HG03439 (cell line): ENCODE measurements around the gene PTH.

Experiments used
- ATAC-seq: cut with Tn5 transposase; IDR thresholded peaks from one replicate; pipeline ENCODE4 v1.9.1; 2021; ENCODE audit warnings: mild to moderate bottlenecking, moderate library complexity; ENCODE audit not compliant: unreplicated experiment

PTH gene

DNA sequence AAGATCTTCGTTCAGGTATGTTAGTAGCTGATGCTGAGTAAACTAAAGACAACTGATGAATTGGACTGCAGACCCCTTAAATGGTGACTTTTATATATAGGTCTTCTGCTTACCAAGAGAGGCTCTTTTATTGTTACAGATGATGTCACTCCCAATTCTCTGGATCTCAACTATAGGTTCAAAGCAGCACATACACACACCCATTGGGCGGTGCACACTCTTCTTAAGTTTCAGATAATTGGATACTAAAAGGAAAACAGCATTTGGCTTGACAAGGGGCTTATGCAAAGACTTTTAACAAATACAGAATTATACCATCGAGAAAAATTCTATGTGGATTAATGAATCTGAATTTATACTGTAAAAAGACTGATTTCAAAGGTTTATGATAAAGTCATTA, at the start of gene PTH:
Gene PTH (minus strand): TSS at position 69 of the 400 bp plus-strand sequence. CDS start 3,142 bp downstream, outside the sequence.
- ATAC-seq, result no peak

DNA sequence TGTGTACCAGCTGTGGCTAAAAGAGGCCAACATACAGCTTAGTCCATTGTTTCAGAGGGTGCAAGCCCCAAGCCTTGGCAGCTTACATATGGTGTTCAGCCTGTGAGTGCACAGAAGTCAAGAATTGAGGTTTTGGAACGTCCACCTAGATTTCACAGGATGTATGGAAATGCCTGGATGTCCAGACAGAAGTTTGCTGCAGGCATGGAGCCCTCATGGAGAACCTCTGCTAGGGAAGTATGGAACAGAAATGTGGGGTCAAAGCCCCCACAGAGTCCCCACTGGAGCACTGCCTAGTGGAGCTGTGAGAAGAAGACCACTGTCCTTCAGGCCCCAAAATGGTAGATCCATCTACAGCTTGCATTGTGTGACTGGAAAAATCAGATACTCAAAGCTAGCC, 42.2 kb upstream of the PTH start:
- ATAC-seq, result no peak

DNA sequence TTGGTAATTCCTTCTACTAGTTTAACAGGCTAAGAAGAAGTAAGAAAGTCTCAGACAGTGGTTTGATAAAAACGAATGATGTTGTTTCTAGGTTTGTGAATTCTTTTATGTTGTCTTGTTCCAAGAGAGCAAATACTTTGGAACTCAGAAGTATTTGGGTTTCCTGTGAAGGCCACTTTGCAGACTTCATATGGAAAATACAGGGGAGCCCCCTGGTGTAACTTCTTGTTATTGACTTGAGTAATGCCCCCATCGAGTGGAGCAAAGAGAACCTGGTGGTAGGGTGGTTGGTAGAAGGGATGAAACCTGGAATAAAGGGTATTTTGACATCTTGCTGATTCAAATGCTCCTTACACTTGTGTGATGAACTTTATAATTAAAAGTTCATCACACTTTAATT, 40.0 kb upstream of the PTH start:
- no peak for ATAC-seq

DNA sequence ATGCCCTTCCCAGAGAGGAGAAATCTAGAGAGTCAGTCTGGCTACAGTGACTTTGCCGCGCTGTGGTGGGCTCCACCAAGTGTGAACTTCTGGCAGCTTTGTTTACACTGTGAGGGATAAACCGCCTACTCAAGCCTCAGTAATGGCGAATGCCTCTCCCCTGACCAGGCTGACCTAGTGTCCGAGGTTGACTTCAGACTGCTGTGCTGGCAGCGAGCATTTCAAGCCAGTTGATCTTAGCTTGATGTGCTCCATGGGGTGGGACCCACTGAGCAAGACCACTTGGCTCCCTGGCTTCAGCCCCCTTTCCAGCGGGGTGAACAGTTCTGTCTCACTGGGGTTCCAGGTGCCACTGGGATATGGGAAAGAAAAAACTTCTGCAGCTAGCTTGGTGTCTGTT, 38.6 kb upstream of the PTH start:
- ATAC-seq, result no peak

DNA sequence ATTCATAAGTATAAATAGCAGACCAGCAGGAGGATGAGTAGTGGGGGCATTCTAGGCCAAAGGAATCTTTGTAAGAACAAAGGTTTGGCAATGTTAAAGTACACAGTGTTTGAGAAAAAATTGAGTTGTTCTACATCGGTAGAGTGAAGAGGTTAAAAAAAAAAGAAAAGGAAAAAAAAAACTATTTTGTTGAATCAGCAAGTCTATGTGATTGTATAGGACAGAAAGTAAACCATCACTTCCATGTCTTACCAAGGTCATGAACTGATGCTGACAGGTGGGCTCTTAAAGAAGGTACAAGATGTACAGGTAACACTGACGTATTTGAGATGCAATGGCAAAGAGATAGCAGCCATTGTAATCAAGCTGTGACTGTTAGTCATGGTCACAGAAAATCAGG, 29.5 kb upstream of the PTH start:
- no peak for ATAC-seq

DNA sequence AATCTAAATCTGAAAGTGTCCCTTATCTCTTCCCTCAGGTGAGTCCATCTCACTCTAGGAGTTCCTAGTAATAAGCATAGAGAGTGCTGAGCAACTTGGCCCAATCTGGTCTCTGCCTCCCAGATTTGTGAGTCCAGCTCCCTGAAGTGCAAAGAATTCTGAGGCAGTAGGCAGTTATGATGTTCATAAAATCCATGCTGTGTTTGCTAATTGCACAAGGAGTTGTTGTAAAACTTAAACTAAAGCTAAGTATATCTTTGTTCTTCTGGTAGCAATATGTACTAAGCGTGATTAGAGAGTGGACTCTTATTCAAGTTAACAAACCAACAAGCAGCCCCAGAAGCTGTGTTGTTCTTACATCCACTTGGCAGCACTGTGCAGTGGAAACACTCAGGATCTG, 7.6 kb upstream of the PTH start:
- no peak for ATAC-seq

DNA sequence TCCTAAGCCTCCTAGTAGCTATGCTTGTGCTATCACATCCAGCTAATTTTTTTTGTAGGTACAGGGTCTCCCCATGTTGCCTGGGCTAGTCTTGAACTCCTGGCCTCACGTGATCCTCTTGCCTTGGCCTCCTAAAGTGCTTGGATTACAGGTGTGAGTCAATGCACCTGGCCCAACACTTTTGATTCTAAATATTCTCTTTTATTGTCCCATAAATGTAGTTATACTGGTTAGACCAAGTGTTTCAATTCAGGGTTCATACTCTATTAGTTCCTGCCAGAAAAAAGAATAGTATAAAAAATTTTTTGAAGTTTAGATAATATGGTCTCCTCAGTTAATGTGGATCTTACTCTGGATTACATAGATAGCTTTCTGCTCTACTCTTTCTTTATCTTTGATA, 6.7 kb upstream of the PTH start:
- ATAC-seq, result no peak

DNA sequence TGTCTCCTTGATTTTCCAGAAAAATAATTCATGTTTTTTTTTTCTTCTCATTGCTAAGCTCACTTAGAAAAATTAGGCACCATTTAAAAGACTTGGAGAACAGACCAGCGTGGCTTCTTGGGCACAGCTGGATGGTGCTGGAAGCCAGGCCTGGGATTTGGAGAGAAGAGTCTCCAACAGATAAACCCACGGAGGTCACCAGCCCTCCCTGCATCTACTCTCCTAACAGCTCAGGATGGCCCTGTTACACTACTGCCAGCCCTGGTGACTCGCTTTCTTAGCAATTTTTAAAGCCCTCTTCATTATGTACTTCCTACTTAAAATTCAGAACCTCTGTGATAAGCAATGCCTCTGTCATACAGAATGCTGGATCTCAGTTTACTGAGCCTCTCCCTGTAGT, 1.7 kb downstream of the PTH start:
- no peak for ATAC-seq

DNA sequence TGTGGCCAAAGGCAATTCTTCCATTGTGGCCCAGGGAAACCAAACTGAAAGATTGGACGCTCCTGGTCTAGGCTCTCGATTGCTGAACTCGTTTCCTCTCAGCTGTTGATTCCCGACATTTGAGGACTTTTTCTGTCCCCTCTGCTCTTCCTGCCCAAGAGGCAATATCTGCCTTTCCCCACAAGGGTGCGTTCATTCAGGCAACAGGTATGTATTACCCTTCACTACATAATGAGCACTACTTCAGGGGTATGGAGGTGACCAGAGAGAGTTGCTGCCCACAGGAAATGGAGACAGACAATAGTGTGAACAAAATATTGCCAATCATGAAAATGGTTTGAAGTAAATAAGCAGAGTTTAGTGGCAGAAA, 8.2 kb downstream of the PTH start:
- ATAC-seq, result peak; percentile 58

DNA sequence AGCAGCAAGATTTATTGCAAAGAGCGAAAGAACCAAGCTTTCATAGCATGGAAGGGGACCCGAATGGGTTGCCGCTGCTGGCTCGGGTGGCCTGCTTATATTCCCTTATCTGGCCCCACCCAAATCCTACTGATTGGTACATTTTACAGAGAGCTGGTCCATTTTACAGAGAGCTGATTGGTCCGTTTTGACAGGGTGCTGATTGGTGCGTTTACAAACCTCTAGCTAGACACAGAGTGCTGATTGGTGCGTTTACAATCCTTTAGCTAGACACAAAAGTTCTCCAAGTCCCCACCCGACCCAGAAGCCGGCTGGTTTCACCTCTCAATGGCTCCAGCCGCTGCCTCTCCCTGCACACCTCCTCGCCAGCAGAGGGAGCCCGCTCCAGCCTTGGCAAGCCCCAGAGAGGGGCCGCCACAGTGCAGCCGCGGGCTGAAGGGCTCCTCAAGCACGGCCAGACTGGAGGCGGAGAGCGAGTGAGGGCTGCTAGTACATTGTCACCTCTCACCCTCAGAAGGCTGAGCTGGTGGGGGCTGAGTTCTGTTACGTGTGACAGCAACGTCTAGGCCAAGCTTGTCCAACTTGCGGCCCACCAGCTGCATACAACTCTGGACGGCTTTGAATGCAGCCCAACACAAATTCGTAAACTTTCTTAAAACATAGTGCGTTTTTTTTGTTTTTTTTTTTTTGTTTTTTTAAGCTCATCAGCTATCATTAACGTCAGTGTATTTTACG, 8.7 kb downstream of the PTH start:
- ATAC-seq, result peak; percentile 95

DNA sequence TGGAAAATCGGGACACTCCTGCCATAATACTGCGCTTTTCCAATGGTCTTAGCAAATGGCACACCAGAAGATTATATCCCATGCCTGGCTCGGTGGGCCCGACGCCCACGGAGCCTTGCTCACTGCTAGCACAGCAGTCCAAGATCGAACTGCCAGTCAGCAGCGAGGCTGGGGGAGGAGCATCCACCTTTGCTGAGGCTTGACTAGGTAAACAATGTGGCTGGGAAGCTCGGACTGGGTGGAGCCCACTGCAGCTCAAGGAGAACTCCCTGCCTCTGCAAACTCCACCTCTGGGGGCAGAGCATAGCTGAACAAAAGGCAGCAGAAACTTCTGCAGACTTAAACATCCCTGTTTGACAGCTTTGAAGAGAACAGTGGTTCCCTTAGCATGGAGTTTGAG, 15.6 kb downstream of the PTH start:
- no peak for ATAC-seq

DNA sequence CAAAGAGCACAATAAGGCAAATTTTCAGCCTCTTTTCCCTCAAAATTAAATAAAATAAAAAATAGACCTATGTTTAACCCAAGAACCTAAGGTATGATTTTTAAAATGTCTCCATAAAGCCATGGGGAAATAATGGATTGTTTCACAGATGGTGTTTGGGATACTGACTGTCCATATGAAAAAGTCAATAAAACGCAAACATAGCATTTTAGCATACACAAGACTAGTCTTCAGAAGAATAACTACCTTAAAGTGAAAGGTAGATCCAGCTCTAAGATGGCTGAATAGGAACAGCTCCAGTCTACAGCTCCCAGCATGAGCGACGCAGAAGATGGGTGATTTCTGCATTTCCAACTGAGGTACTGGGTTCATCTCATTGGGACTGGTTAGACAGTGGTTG, 16.1 kb downstream of the PTH start:
- no peak for ATAC-seq

DNA sequence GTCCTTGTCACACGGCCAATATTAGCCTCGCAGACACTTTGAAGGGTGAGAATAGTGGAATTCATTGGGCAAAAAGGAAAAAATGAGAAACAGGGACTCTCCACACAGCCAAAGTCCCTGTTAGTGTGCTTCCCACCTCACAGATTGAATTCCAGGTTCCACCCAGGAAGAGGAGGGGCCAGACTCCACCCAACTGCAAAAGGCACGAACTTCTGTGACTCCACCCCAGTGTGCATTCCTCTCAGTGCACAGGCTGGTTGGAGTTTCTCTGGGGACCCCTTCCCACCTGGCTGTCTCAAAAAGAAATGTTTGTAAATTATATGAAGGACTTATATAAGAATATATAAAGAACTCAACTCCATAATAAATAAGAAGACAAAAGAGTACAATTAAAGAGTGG, 20.7 kb downstream of the PTH start:
- ATAC-seq, result no peak

DNA sequence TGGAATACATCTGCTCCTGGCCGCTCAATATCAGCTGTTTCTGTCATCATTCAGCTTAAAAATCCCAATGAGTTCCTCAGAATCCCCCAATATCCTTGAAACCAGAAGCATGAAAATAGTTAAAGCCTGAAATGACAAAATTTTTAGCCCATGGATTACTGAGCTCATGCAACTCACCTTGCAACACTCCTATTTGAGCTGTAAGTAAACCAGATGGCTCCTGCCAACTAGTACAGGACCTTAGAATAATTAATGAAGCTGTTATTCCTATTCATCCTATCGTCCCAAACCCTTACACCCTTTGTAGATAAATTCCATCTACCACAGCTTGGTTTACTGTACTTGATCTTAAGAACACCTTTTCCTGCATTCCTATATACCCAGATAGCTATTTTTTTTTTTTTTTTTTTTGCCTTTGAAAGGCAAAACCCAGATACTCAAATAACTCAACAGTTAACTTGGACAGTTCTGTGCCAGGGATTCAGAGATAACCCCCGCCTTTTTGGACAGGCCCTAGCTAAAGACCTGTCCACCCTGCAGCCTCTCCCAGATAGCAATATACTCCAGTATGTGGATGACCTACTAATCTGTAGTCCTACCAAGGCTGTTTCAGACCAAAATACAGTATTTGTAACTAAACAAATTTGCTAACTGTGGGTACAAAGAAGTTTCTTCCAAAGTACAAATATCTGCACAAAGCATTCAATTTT, 22.6 kb downstream of the PTH start:
- no peak for ATAC-seq

DNA sequence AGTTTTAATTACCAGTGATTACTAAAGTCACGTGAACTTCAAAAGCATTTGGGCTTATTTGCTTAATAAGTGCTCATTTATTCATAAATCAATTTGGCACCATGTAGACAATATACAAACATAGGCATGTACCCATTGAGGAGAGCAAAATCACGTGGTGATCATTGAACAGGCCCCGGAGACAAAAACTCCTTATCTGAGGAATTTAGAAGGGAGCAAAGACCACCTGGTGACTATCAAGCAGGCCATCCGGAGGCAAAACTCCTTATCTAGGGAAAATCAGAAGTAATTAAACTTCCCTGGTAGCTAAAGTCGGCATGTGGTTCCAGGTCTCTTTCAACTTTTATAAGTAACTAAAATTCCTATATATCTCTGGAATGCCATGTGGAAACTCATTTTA, 27.0 kb downstream of the PTH start:
- no peak for ATAC-seq

DNA sequence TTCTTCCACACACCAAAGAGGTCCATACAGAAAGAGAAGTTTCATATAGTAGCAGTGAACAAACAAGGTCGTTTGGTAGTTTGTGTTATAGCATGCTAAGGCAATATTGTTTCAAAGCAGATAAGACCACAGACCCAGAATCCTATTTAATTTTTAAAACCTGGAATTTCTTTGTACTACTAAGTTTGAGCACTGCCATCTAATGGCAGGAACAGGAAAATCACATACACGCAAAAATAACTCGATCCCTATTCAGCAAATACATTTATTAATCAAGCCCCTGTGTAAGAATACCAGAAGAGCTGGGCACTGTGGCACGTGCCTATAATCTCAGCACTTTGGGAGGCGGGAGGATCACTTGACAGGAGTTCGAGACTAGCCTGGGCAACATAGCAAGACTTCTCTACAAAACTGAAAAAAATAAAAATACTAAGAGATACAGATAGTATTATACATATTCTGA, 29.9 kb downstream of the PTH start:
- ATAC-seq, result no peak

DNA sequence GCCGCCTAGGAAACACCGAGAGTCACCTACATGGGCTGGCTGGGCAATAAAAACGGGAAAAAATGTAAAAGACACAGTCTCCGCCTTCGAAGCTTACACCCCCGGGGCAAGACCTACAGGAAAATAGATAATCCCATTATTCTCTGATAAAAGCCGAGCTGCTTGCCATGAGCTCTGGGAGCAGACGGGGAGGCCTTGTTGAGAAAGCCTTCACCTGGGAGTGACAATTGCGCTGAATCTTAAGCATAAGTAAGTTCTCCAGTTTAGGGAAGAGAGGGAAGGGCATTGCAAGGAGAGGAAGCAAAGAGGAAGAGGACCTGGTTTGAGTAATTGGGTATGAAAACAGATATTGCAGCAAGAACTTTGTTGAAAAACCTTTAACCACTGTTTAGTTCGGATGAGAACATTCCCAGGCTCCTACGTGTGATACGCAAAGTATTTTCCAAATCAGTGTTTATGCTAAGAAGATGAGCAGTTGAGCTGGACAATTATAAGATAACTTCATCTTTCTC, 32.0 kb downstream of the PTH start:
- no peak for ATAC-seq

DNA sequence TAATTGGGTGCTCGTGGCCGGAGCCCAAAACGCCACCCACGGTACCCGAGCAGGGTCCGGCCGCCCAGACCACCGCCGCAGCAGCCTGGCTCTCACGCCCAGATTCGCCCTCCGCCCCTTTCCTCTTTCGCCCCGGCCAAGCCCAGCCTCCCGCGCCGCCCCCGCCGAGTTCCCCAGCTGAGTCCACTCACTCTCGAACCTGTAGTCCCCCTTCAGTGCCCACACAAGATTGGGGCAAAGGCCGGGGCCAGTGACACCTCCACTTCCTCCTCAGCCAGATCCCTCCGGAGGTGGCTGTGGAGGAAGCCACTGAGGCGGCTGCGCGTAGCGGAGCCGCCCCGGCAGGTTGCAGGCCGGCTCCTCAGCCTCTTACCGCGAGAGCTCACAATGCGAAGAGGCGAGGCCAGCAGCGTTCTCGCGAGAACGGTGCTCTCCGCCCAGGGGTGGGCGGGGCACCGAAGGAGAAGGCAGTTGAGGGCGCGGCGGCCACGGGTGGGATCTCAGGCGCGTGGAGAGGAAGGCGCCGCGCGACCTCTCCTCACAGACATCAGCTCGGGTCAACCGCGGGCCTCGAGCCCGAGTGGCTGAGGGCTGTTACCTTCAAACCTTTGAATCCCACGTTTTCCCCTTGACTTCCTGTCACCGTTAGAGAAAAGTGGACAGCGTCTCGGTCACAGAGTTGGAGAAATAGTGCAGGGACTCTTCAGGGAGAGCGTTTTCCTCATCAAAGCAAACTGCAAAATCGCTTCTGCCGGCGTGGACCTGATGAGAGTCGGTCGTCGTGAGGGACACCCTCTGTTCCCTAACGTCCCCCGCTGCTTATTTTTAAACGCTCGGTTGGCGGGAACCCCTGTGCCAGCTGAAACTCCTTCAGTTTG, 32.7 kb downstream of the PTH start, which contains the start of gene BTBD10:
Gene BTBD10 (minus strand): TSS at position 322 of the 878 bp plus-strand sequence. CDS start 18,098 bp downstream, outside the sequence.
- peak; percentile 95 for ATAC-seq

DNA sequence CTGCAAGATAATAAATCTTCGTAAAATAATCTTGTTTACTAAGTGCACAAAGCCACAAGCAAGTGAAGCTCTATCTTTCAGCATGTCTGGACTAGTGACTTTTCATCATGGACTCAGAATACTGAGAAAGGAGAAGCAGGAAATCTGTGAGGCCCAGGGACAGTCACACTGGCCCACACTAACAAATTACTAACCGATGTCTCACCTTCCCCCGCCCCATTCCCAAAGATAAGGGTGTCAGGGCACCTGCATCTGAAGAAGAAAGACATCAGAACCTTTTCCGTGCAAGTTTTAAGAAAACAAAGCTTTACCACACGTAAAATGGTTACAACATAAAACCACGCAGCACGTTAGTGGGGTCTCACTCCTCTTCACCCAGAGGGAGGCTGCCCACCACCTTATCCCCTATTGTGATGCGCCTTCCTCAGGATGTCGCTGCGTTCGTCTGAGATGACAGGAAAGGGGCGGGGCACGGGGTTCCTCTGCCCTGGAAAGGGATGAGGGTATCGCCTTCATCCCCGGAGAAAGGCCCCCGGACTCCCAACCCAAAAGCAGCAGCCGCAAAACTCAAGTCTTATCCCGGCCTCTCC, 33.4 kb downstream of the PTH start:
- ATAC-seq, result peak; percentile 45

DNA sequence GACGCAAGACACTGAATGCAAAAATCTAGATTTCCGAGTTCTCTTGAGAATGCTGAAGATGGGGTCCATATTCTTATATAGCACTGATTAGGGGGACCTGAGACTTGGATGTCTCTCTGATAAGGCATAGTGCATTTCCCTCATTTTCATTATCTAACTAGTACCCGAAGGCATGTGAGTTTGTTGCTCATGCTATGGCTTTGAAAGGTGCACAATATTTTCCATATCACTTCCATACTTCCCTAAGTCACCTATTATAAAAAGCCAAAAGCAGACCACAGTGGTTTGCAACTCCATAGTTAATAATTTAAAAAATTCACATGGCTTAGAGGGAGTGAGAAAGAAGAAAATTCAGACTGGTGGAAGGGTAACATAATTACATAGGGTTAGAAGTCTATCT, 34.5 kb downstream of the PTH start:
- ATAC-seq, result no peak

DNA sequence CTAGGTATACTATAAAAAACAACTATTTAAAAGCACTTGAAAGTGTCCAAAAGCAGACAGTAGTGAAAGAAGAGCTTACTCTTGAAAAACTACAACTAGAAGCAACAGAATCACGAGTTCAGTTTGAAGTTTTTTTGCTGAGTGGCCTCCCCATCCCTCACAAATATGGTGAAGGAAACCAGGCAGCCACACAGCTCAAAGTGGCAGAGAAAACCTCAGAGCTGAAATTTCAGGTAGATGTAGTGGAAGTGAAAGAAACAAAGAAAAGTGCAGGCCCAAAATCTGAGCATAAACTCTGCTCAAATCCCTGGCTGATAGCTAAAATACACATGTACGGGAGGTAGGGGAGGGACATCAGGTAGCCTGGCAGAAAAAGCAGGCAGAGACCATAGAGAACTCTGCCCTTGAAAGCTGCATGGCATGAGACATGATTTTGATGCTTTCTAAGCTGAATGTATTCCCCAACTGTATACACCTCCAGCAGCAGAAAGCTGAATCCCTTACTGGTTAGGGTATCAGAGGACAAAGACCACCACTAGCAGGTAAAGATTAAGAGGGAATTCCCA, 44.9 kb downstream of the PTH start:
- ATAC-seq, result no peak
